ENCODE measurements around the gene MYOT.

GRCh38 chr5:137866541-137867388 lies 895 bp upstream of the MYOT start:
- TF ChIP-seq CTCF (IDR thresholded peaks at IDR 0.05; ENCODE audit: low read depth, low read length, poor library complexity, severe bottlenecking): no peak
- no peak for TF ChIP-seq EZH2phosphoT487 (IDR thresholded peaks at IDR 0.05; ENCODE audit: borderline replicate concordance, low read length)

Data from DOHH2 (cell line).